Smooth muscle cell (in vitro differentiated cells): Measurements from ENCODE around the gene CCDC137. TPM values are rescaled to one million over a fixed set of nuclear protein-coding genes. Genes with fewer than 3 reads are reported as not detected.
"Not testable (repeated sequence)": the region's sequence is repeated elsewhere in the genome, so short reads cannot be mapped to it uniquely, and the experiment has no call there.

ENCODE experiments used
- DNase-seq: peaks from one replicate; lab custom pipeline; 2025; ENCODE audit not compliant: unreplicated experiment; lab: John Stamatoyannopoulos, UW
- H2AFZ ChIP-seq: fragments of 200-600 bp; sonication (generic); 2 replicates; pipeline ENCODE4 v1.6.0; 2016; ENCODE audit warnings: antibody characterized with exemption, low read depth, mild to moderate bottlenecking
- H3F3A ChIP-seq: fragments of 200-600 bp; sonication (generic); 2 replicates; pipeline ENCODE4 v1.6.0; 2017; ENCODE audit warnings: antibody characterized with exemption, low read depth
- H3K27ac ChIP-seq: fragments of 200-600 bp; sonication (generic); 2 replicates; pipeline ENCODE4 v1.5.1; 2016; ENCODE audit warnings: low read depth, mild to moderate bottlenecking
- H3K27me3 ChIP-seq: fragments of 200-600 bp; sonication (generic); 2 replicates; pipeline ENCODE4 v1.6.1; 2016; ENCODE audit warnings: low read depth, mild to moderate bottlenecking
- H3K36me3 ChIP-seq: fragments of 200-600 bp; sonication (generic); 2 replicates; pipeline ENCODE4 v1.5.1; 2016; ENCODE audit warnings: low read depth
- H3K4me1 ChIP-seq: fragments of 200-600 bp; sonication (generic); 2 replicates; pipeline ENCODE4 v1.5.1; 2016; ENCODE audit warnings: low read depth
- H3K4me2 ChIP-seq: fragments of 200-600 bp; sonication (generic); 2 replicates; pipeline ENCODE4 v1.6.0; 2016; ENCODE audit warnings: mild to moderate bottlenecking
- H3K4me3 ChIP-seq: fragments of 200-600 bp; sonication (generic); 2 replicates; pipeline ENCODE4 v1.5.1; 2016; ENCODE audit warnings: mild to moderate bottlenecking
- H3K79me2 ChIP-seq: fragments of 200-600 bp; sonication (generic); 2 replicates; pipeline ENCODE4 v1.6.0; 2016; ENCODE audit warnings: low read depth, mild to moderate bottlenecking
- H3K9ac ChIP-seq: fragments of 200-600 bp; sonication (generic); 2 replicates; pipeline ENCODE4 v1.6.0; 2016; ENCODE audit warnings: low read depth
- H3K9me3 ChIP-seq: fragments of 200-600 bp; sonication (generic); replicated peaks from 2 replicates; pipeline ENCODE4 v1.5.1; 2016; ENCODE audit warnings: low read depth
- H4K20me1 ChIP-seq: fragments of 200-600 bp; sonication (generic); 2 replicates; pipeline ENCODE4 v1.6.0; 2016; ENCODE audit warnings: low read depth
- WGBS: methylation state at CpG from one replicate; pipeline ENCODE4 v1.1.7; 2016; ENCODE audit warnings: low lambda C conversion rate; 5-methylcytosine and 5-hydroxymethylcytosine counted together
- polyA plus RNA-seq: library from polyadenylated mRNA; unstranded; fragments of >200 nt; fragmentation: Nextera tagmentation; extraction: Ambion mirVana; gene quantifications from 2 replicates; pipeline ENCODE4 v1.2.1, GENCODE V29; 2016
- total RNA-seq: library from RNA; depleted of rRNA; stranded (reverse); fragments of >200 nt; gene quantifications from 2 replicates; pipeline ENCODE4 v1.2.3, GENCODE V29; 2014
- TF ChIP-seq, protein P1 (sequence below): fragments of 200-600 bp; sonication (generic); IDR thresholded peaks from 2 replicates; pipeline ENCODE4 v1.5.1; 2017; ENCODE audit warnings: borderline replicate concordance, mild to moderate bottlenecking, antibody characterized with exemption; ENCODE audit not compliant: insufficient read depth, poor library complexity, severe bottlenecking

The CCDC137 gene, protein sequence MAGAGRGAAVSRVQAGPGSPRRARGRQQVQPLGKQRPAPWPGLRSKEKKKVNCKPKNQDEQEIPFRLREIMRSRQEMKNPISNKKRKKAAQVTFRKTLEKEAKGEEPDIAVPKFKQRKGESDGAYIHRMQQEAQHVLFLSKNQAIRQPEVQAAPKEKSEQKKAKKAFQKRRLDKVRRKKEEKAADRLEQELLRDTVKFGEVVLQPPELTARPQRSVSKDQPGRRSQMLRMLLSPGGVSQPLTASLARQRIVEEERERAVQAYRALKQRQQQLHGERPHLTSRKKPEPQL
- total RNA-seq: 5.0 and 8.1 TPM in 2 replicates
- polyA plus RNA-seq: 24.6 and 30.2 TPM in 2 replicates

DNA sequence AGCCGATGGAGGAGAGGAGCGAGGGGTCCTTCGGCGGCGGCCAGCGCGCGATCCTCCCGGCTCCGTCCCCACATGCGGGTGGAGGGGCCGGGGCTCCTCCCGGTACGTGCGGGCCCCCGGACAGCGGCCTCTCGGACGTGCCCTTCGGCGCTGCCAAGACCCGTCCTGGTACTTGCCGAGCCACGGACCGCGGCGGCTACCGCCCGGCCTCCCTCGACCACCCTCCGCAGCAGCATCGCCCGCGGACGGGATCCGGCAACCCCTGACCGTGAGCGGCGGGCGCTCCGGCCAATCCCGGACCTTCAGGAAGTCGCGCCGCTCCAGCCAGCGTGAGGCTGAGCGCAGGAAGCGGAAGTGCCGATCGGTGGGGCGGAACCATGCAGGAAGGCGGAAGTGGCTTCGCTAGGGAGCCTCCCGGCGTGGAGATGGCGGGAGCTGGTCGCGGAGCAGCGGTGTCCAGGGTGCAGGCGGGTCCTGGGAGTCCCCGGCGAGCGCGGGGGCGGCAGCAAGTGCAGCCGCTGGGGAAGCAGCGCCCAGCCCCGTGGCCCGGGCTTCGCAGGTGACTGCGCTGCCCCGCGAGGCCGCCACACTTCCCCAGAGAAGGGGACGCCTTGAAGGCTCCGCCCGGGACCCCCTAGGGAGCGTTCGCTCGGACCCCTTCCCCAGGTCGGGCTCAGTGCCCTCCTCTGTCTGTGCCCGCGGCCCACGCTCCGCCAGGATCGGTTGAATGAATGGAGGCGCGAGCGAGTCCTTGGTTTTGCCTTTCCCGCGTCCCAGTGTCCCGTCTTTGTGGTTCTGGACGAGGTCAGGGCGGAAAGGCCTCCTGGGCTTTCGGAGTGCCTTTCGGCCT is at the start of gene CCDC137, which contains the start of gene OXLD1:
Gene CCDC137, plus strand, starts transcription at position 396 of the 850 bp plus-strand sequence. Its CDS starts 30 bp downstream, at position 426.
Gene OXLD1, minus strand, starts transcription at position 264 of the 850 bp plus-strand sequence. Its CDS starts 28 bp downstream, at position 236.
- WGBS: 1% methylated on average over 94 of the region's 96 CpGs
- Histone ChIP-seq H4K20me1 (no peaks in the 10 kb centered on the region), H3K36me3 (no peaks in the 10 kb centered on the region), H3K27ac (peak within 1 kb of the TSS; percentile 69), H3K4me3 (peak within 1 kb of the TSS; percentile 83), H3K9ac (peak within 1 kb of the TSS; percentile 82), H3K4me2 (peak within 1 kb of the TSS; percentile 99), H3K79me2 (peaks cover 27% of the 10 kb centered on the region), H2AFZ (peak within 1 kb of the TSS; percentile 82), H3K27me3 (no peaks in the 10 kb centered on the region), H3K9me3 (no peaks in the 10 kb centered on the region), H3F3A (no peaks in the 10 kb centered on the region), H3K4me1 (peaks cover 8% of the 10 kb centered on the region)
- TF ChIP-seq, protein P1, sequence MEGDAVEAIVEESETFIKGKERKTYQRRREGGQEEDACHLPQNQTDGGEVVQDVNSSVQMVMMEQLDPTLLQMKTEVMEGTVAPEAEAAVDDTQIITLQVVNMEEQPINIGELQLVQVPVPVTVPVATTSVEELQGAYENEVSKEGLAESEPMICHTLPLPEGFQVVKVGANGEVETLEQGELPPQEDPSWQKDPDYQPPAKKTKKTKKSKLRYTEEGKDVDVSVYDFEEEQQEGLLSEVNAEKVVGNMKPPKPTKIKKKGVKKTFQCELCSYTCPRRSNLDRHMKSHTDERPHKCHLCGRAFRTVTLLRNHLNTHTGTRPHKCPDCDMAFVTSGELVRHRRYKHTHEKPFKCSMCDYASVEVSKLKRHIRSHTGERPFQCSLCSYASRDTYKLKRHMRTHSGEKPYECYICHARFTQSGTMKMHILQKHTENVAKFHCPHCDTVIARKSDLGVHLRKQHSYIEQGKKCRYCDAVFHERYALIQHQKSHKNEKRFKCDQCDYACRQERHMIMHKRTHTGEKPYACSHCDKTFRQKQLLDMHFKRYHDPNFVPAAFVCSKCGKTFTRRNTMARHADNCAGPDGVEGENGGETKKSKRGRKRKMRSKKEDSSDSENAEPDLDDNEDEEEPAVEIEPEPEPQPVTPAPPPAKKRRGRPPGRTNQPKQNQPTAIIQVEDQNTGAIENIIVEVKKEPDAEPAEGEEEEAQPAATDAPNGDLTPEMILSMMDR: no peak
- peak; percentile 74 for DNase-seq

DNA sequence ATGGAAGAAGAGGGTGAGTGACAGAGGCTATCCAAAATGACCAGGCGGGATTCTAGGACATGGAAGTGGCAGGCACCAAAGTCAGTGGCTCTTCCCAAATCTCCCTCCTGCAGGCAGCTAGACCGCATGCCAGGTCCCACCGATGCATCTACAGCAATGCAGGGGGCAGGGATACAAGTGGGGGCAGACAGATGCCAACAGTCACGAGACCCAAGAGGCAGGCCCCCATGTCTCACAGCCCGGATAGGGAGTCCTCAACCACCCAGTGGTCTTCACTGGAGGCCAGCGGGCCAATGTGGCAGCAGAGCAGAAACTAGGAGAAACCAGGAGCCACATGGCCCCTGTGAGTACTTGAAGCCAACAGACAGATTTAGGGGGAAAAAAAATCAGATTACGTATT is 49.7 kb upstream of the CCDC137 start:
- H3F3A ChIP-seq: peaks cover 5% of the 10 kb centered on the region
- no peak overlapping the region for H3K27ac ChIP-seq
- no peaks in the 10 kb centered on the region for H3K27me3 ChIP-seq
- WGBS: 98% methylated on average over 7 of the region's 7 CpGs
- no peak overlapping the region for H2AFZ ChIP-seq
- H4K20me1 ChIP-seq: peaks cover 85% of the 10 kb centered on the region
- peaks cover 83% of the 10 kb centered on the region for H3K79me2 ChIP-seq
- no peak for DNase-seq
- no peaks in the 10 kb centered on the region for H3K9me3 ChIP-seq
- TF ChIP-seq, protein P1: no peak
- no peak overlapping the region for H3K4me3 ChIP-seq
- no peaks in the 10 kb centered on the region for H3K4me1 ChIP-seq
- peaks cover 18% of the 10 kb centered on the region for H3K36me3 ChIP-seq
- H3K4me2 ChIP-seq: no peak overlapping the region
- no peak overlapping the region for H3K9ac ChIP-seq

GRCh38 chr17:81618307-81618706 is 48.2 kb upstream of the CCDC137 start:
- Histone ChIP-seq H3K36me3 (peaks cover 14% of the 10 kb centered on the region), H4K20me1 (peaks cover 83% of the 10 kb centered on the region), H3K79me2 (peaks cover 80% of the 10 kb centered on the region)
- not testable (repeated sequence) for H3K27me3 ChIP-seq, H2AFZ ChIP-seq, H3K27ac ChIP-seq, H3K4me3 ChIP-seq, H3K9ac ChIP-seq, H3K4me1 ChIP-seq, H3K4me2 ChIP-seq, DNase-seq, H3F3A ChIP-seq, H3K9me3 ChIP-seq
- WGBS: no CpG with 5 or more reads among the region's 36 CpGs

- peaks cover 72% of the 10 kb centered on the region for H4K20me1 ChIP-seq
- H3K27me3 ChIP-seq: no peaks in the 10 kb centered on the region
- H3K36me3 ChIP-seq: peaks cover 19% of the 10 kb centered on the region
- no peak overlapping the region for H3K9ac ChIP-seq
- H3K27ac ChIP-seq: no peak overlapping the region
- no peaks in the 10 kb centered on the region for H3F3A ChIP-seq
- H3K4me3 ChIP-seq: no peak overlapping the region
- peaks cover 75% of the 10 kb centered on the region for H3K79me2 ChIP-seq
- no peaks in the 10 kb centered on the region for H3K9me3 ChIP-seq
- no peaks in the 10 kb centered on the region for H3K4me1 ChIP-seq
- H3K4me2 ChIP-seq: no peak overlapping the region
- no peak overlapping the region for H2AFZ ChIP-seq
- TF ChIP-seq, protein P1: no peak
- DNase-seq: no peak
- 97% methylated on average over 11 of the region's 11 CpGs for WGBS
These were observed 44.9 kb upstream of the CCDC137 start for GRCh38 chr17:81621494-81622130.
